ENCODE data around the gene HOXC13. TPM values are rescaled to one million over a fixed set of nuclear protein-coding genes. Genes with fewer than 3 reads are reported as not detected.

HOXC13 gene
- total and polyA plus RNA-seq, 4 donors: not detected

- H3K9me3 ChIP-seq (ENCODE audit: control insufficient read depth in 4 of 4, insufficient read depth in 3 of 4, low read length in 3 of 4): peaks cover 0 to 7% (median 0%) of the 10 kb centered on the region in 4 donors
- peaks cover 0 to 3% (median 0%) of the 10 kb centered on the region in 5 donors for H3K4me1 ChIP-seq (ENCODE audit: control insufficient read depth in 5 of 5, insufficient read depth in 5 of 5, low read length in 5 of 5)
- no peak for ATAC-seq (ENCODE audit: insufficient read depth, low FRiP score)
- no peak for DNase-seq
- peaks cover 20 to 95% (median 90%) of the 10 kb centered on the region in 3 donors for H3K27me3 ChIP-seq (ENCODE audit: control insufficient read depth in 3 of 3, insufficient read depth in 3 of 3, low read length in 2 of 3)
- TF ChIP-seq CTCF (IDR thresholded peaks at IDR 0.05; ENCODE audit: control extremely low read depth, extremely low read depth): no peak
- H3K36me3 ChIP-seq (ENCODE audit: control insufficient read depth in 4 of 4, insufficient read depth in 4 of 4, low read length in 4 of 4): no peaks in the 10 kb centered on the region
- H3K27ac ChIP-seq (ENCODE audit: low read depth in 1 of 2, low read length in 1 of 2): no peak overlapping the region
- no peak overlapping the region for H3K9ac ChIP-seq (ENCODE audit: insufficient read depth in 1 of 2, low read length in 2 of 2)
- H3K4me3 ChIP-seq: no peak overlapping the region
Observed at GRCh38 chr12:53941187-53941586, 2.6 kb downstream of the HOXC13 start.

GRCh38 chr12:53941750-53942149, 3.1 kb downstream of the HOXC13 start:
- TF ChIP-seq CTCF (IDR thresholded peaks at IDR 0.05; ENCODE audit: control extremely low read depth, extremely low read depth): no peak
- H3K9me3 ChIP-seq (ENCODE audit: control insufficient read depth in 4 of 4, insufficient read depth in 3 of 4, low read length in 3 of 4): peaks cover 0 to 7% (median 0%) of the 10 kb centered on the region in 4 donors
- peaks cover 20 to 95% (median 91%) of the 10 kb centered on the region in 3 donors for H3K27me3 ChIP-seq (ENCODE audit: control insufficient read depth in 3 of 3, insufficient read depth in 3 of 3, low read length in 2 of 3)
- H3K4me1 ChIP-seq (ENCODE audit: control insufficient read depth in 5 of 5, insufficient read depth in 5 of 5, low read length in 5 of 5): peaks cover 0 to 3% (median 0%) of the 10 kb centered on the region in 5 donors
- DNase-seq: no peak
- WGBS, 2 donors: 10 to 16% methylated on average over 5 of the region's 5 CpGs
- H3K4me3 ChIP-seq: no peak overlapping the region
- H3K36me3 ChIP-seq (ENCODE audit: control insufficient read depth in 4 of 4, insufficient read depth in 4 of 4, low read length in 4 of 4): no peaks in the 10 kb centered on the region
- H3K9ac ChIP-seq (ENCODE audit: insufficient read depth in 1 of 2, low read length in 2 of 2): no peak overlapping the region
- ATAC-seq (ENCODE audit: insufficient read depth, low FRiP score): no peak
- no peak overlapping the region for H3K27ac ChIP-seq (ENCODE audit: low read depth in 1 of 2, low read length in 1 of 2)

DNA sequence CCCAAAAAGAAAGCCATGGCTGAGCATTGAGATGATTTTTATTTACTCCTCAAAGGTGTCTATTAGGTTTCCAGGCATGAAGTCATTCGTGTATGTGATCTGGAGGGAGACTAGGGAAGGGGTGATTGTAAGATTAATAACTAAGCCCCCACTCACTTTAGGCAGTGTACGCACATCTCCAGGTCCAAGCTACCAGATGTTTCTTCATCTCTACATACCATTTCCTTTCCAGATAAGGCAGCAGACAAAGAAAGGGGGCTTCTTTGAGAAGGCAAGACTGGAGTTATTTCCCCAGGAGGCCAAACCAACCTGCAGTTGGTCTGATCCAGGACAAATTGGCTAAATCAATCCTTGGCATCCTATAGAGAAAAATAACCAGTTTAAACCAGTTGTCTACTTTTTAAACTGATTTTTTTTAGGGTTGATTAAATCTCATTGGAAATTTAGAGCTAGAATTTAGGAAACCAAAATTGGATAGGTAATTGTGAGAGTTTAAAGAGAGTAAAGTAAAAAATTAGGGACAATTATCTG, 3.9 kb downstream of the HOXC13 start:
- no peak for ATAC-seq (ENCODE audit: insufficient read depth, low FRiP score)
- H3K36me3 ChIP-seq (ENCODE audit: control insufficient read depth in 4 of 4, insufficient read depth in 4 of 4, low read length in 4 of 4): no peaks in the 10 kb centered on the region
- 16 to 17% methylated on average over 2 of the region's 2 CpGs for WGBS, 2 donors

More for the DNA sequence above, 3.9 kb downstream of the HOXC13 start:
- peaks cover 0 to 3% (median 0%) of the 10 kb centered on the region in 5 donors for H3K4me1 ChIP-seq (ENCODE audit: control insufficient read depth in 5 of 5, insufficient read depth in 5 of 5, low read length in 5 of 5)
- no peak for TF ChIP-seq CTCF (IDR thresholded peaks at IDR 0.05; ENCODE audit: control extremely low read depth, extremely low read depth)
- DNase-seq: peak in 1 of 3 donors; percentile 3
- H3K27ac ChIP-seq (ENCODE audit: low read depth in 1 of 2, low read length in 1 of 2): no peak overlapping the region
- H3K9ac ChIP-seq (ENCODE audit: insufficient read depth in 1 of 2, low read length in 2 of 2): no peak overlapping the region
- H3K9me3 ChIP-seq (ENCODE audit: control insufficient read depth in 4 of 4, insufficient read depth in 3 of 4, low read length in 3 of 4): peaks cover 0 to 2% (median 0%) of the 10 kb centered on the region in 4 donors
- peaks cover 20 to 95% (median 91%) of the 10 kb centered on the region in 3 donors for H3K27me3 ChIP-seq (ENCODE audit: control insufficient read depth in 3 of 3, insufficient read depth in 3 of 3, low read length in 2 of 3)
- H3K4me3 ChIP-seq: no peak overlapping the region
